HG03432 (cell line): ENCODE results near the gene PPP1R9A.

Experiments
- ATAC-seq: cut with Tn5 transposase; IDR thresholded peaks from one replicate; pipeline ENCODE4 v1.9.1; 2021; ENCODE audit warnings: mild to moderate bottlenecking, moderate library complexity; ENCODE audit not compliant: unreplicated experiment

The PPP1R9A gene

DNA sequence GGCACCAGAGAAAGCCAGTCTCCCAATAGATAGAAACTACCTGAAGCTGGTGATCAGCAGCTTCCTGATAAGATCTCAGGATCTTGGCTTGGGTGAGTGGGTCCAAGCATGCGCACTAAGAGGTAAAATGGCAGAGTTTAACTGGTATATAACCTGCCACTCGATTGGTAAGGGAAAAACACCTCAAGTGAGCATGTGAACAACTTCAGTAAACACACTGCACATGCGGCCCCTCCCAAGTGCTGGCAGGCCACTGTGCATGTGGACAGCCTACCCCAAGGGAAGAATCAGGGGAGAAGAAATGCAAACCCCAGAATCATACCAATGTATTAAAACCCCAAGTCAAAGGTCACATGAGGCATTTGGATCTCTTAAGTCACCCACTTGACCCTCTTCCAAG, 434.6 kb downstream of the PPP1R9A start:
- no peak for ATAC-seq

DNA sequence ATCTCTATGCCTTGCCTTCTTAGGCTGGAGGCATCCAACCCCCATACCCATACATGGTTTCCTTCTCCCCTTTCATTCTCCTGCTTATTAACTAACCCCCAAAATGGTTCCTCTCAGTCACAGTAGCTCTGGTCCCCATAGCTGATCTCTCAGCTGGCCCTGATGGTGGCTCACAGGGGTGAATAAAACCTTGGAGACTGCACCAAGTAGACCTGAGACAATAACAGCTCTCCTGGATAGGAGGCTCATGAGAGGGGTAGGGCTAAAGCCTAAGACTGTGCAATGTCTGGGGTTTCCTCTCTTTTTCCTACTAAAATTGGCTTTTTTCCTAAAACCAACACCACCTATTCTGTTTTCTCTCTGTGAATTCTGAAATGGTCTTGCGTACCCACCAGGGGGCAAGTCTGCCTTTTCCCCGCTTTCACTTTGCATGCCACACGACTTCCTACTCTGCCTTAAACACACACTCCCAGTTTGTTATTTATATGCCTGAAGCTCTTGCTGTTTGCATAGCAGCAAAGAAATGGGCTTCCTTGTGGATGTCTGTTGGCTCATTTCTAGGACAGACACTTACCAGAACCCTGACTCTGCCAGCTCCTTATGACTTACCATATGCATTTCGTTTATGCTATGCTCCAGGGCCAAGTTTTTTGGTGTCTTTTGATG, 435.4 kb downstream of the PPP1R9A start:
- no peak for ATAC-seq
